HEK293 (cell line): ENCODE data around the gene SLC26A8.

Experiments
- CTCF ChIA-PET: fragments of 350-600 bp; formaldehyde crosslinking; extraction: SDS; loops from one replicate; lab custom pipeline; 2021; ENCODE audit warnings: antibody characterized with exemption; lab: Yijun Ruan, JAX
- POLR2A ChIA-PET: fragments of 300-600 bp; formaldehyde crosslinking; extraction: SDS; loops from one replicate; lab custom pipeline; 2020; ENCODE audit warnings: antibody characterized with exemption, inconsistent platforms; lab: Yijun Ruan, JAX
- H3K27ac ChIP-seq: fragments of 200-500 bp; sonication (Bioruptor generic); 2 replicates; pipeline ENCODE4 v1.5.1; 2014; ENCODE audit warnings: low read depth, low read length, control low read depth, inconsistent platforms; ENCODE audit errors: extremely low read depth
- H3K36me3 ChIP-seq, 2 experiments: fragments of 200-500 bp in 1 of 2; sonication (Bioruptor generic) in 1 of 2; 1 replicate in 1 of 2; 2 replicates in 1 of 2; pipeline ENCODE4 v1.5.1; 2014 to 2017; ENCODE audit warnings: inconsistent platforms in 2 of 2, low read length in 2 of 2; ENCODE audit not compliant: control insufficient read depth in 2 of 2, insufficient read depth in 1 of 2
- H3K4me1 ChIP-seq: fragments of 200-500 bp; sonication (Bioruptor generic); 2 replicates; pipeline ENCODE4 v1.5.1; 2014; ENCODE audit warnings: mild to moderate bottlenecking, low read length, inconsistent platforms; ENCODE audit not compliant: control insufficient read depth, insufficient read depth
- H3K4me3 ChIP-seq: 2 replicates; pipeline ENCODE4 v1.5.1; 2011; ENCODE audit warnings: low read depth, mild to moderate bottlenecking, control low read depth, low read length, moderate library complexity
- H3K9me3 ChIP-seq: fragments of 200-500 bp; sonication (Bioruptor generic); 2 replicates; pipeline ENCODE4 v1.5.1; 2014; ENCODE audit warnings: low read depth, low read length, inconsistent platforms; ENCODE audit not compliant: control insufficient read depth, insufficient read depth
- BCL11B ChIP-seq: fragments of 450-650 bp; formaldehyde crosslinking; IDR thresholded peaks from 2 replicates; pipeline ENCODE4 v1.5.1; 2016; ENCODE audit warnings: low read depth, missing biosample characterization, missing genetic modification characterization
- KLF16 ChIP-seq: fragments of 450-650 bp; formaldehyde crosslinking; IDR thresholded peaks from 2 replicates; pipeline ENCODE4 v1.5.1; 2017; ENCODE audit warnings: missing biosample characterization, missing genetic modification characterization
- MYNN ChIP-seq: fragments of 450-650 bp; formaldehyde crosslinking; IDR thresholded peaks from 2 replicates; pipeline ENCODE4 v1.5.1; 2016; ENCODE audit warnings: missing biosample characterization, missing genetic modification characterization, borderline replicate concordance
- OSR2 ChIP-seq: fragments of 450-650 bp; formaldehyde crosslinking; IDR thresholded peaks from 2 replicates; pipeline ENCODE4 v1.5.1; 2016; ENCODE audit warnings: missing biosample characterization, missing genetic modification characterization
- SP2 ChIP-seq: fragments of 450-650 bp; formaldehyde crosslinking; IDR thresholded peaks from 2 replicates; pipeline ENCODE4 v1.5.1; 2016; ENCODE audit warnings: missing biosample characterization, missing genetic modification characterization
- ZBTB21 ChIP-seq: fragments of 450-650 bp; formaldehyde crosslinking; IDR thresholded peaks from 2 replicates; pipeline ENCODE4 v1.5.1; 2017; ENCODE audit warnings: missing biosample characterization, missing genetic modification characterization
- ZFHX2 ChIP-seq: fragments of 450-650 bp; formaldehyde crosslinking; conservative IDR thresholded peaks from 2 replicates; pipeline ENCODE4 v1.5.1; 2016; ENCODE audit warnings: missing biosample characterization, missing genetic modification characterization
- ZNF132 ChIP-seq: fragments of 450-650 bp; formaldehyde crosslinking; IDR thresholded peaks from 2 replicates; pipeline ENCODE4 v1.5.1; 2017; ENCODE audit warnings: missing biosample characterization, missing genetic modification characterization, borderline replicate concordance
- ZNF133 ChIP-seq: fragments of 450-650 bp; formaldehyde crosslinking; IDR thresholded peaks from 2 replicates; pipeline ENCODE4 v1.5.1; 2016; ENCODE audit warnings: missing biosample characterization, missing genetic modification characterization
- ZNF138 ChIP-seq: fragments of 450-650 bp; formaldehyde crosslinking; IDR thresholded peaks from 2 replicates; pipeline ENCODE4 v1.5.1; 2016; ENCODE audit warnings: missing biosample characterization, missing genetic modification characterization, borderline replicate concordance
- ZNF184 ChIP-seq: fragments of 450-650 bp; IDR thresholded peaks from 2 replicates; pipeline ENCODE4 v1.5.1; 2018; ENCODE audit warnings: missing biosample characterization, mild to moderate bottlenecking, missing genetic modification characterization
- ZNF335 ChIP-seq: fragments of 450-650 bp; formaldehyde crosslinking; conservative IDR thresholded peaks from 2 replicates; pipeline ENCODE4 v1.5.1; 2016; ENCODE audit warnings: missing biosample characterization, missing genetic modification characterization
- ZNF514 ChIP-seq: fragments of 450-650 bp; formaldehyde crosslinking; IDR thresholded peaks from 2 replicates; pipeline ENCODE4 v1.5.1; 2016; ENCODE audit warnings: missing biosample characterization, missing genetic modification characterization
- ZNF600 ChIP-seq: fragments of 450-650 bp; formaldehyde crosslinking; IDR thresholded peaks from 2 replicates; pipeline ENCODE4 v1.5.1; 2016; ENCODE audit warnings: missing biosample characterization, missing genetic modification characterization
- ZNF621 ChIP-seq: fragments of 450-650 bp; formaldehyde crosslinking; IDR thresholded peaks from 2 replicates; pipeline ENCODE4 v1.5.1; 2017; ENCODE audit warnings: missing biosample characterization, missing genetic modification characterization
- ZNF654 ChIP-seq: fragments of 450-650 bp; formaldehyde crosslinking; IDR thresholded peaks from 2 replicates; pipeline ENCODE4 v1.5.1; 2016; ENCODE audit warnings: low read depth, missing biosample characterization, missing genetic modification characterization
- ZNF791 ChIP-seq: fragments of 450-650 bp; formaldehyde crosslinking; IDR thresholded peaks from 2 replicates; pipeline ENCODE4 v1.5.1; 2016; ENCODE audit warnings: missing biosample characterization, missing genetic modification characterization
- ZNF792 ChIP-seq: fragments of 450-650 bp; formaldehyde crosslinking; IDR thresholded peaks from 2 replicates; pipeline ENCODE4 v1.5.1; 2016; ENCODE audit warnings: missing biosample characterization, missing genetic modification characterization
- ZNF837 ChIP-seq: fragments of 450-650 bp; formaldehyde crosslinking; IDR thresholded peaks from 2 replicates; pipeline ENCODE4 v1.5.1; 2016; ENCODE audit warnings: missing biosample characterization, missing genetic modification characterization
- ZNF843 ChIP-seq: fragments of 450-650 bp; formaldehyde crosslinking; IDR thresholded peaks from 2 replicates; pipeline ENCODE4 v1.5.1; 2016; ENCODE audit warnings: missing biosample characterization, missing genetic modification characterization
- TF ChIP-seq, protein P1 (sequence below): fragments of 450-650 bp; formaldehyde crosslinking; IDR thresholded peaks from 2 replicates; pipeline ENCODE4 v1.5.1; 2016; ENCODE audit warnings: missing biosample characterization, missing genetic modification characterization
- TF ChIP-seq, protein P2 (sequence below): fragments of 450-650 bp; formaldehyde crosslinking; IDR thresholded peaks from 2 replicates; pipeline ENCODE4 v1.5.1; 2017; ENCODE audit warnings: missing biosample characterization, missing genetic modification characterization
- TF ChIP-seq, protein P3 (sequence below): fragments of 450-650 bp; formaldehyde crosslinking; IDR thresholded peaks from 2 replicates; pipeline ENCODE4 v1.5.1; 2016; ENCODE audit warnings: missing biosample characterization, missing genetic modification characterization, borderline replicate concordance
- TF ChIP-seq, protein P4 (sequence below): fragments of 450-650 bp; formaldehyde crosslinking; IDR thresholded peaks from 2 replicates; pipeline ENCODE4 v1.5.1; 2016; ENCODE audit warnings: missing biosample characterization, missing genetic modification characterization
- TF ChIP-seq, protein P5 (sequence below): fragments of 450-650 bp; formaldehyde crosslinking; IDR thresholded peaks from 2 replicates; pipeline ENCODE4 v1.5.1; 2016; ENCODE audit warnings: missing biosample characterization, missing genetic modification characterization
- TF ChIP-seq, protein P6 (sequence below): fragments of 450-650 bp; formaldehyde crosslinking; IDR thresholded peaks from 2 replicates; pipeline ENCODE4 v1.5.1; 2016; ENCODE audit warnings: missing biosample characterization, missing genetic modification characterization

The SLC26A8 gene

DNA sequence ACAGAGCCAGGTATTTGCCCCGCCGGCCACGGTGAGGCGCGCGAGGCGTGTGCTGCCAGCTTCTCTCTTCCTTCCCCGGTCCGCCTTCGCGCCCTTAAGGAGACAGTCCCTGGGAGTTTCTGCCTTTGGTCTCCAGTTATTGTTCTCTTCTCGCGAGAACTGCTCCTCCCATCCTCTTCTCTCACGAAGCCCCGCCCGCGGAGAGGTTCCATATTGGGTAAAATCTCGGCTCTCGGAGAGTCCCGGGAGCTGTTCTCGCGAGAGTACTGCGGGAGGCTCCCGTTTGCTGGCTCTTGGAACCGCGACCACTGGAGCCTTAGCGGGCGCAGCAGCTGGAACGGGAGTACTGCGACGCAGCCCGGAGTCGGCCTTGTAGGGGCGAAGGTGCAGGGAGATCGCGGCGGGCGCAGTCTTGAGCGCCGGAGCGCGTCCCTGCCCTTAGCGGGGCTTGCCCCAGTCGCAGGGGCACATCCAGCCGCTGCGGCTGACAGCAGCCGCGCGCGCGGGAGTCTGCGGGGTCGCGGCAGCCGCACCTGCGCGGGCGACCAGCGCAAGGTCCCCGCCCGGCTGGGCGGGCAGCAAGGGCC, 3.2 kb upstream of the SLC26A8 start, which contains the start of gene MAPK14 (continued):
- TF ChIP-seq ZNF843 (tag by site-specific recombination) (no peak; the same call in 1 of the 2 replicates), ZNF514 (tag by site-specific recombination) (no peak), ZNF837 (no peak), ZNF184 (no peak), BCL11B (no peak), KLF16 (tag by site-specific recombination) (peak; percentile 93), ZNF600 (tag by site-specific recombination) (peak; percentile 97), ZNF621 (tag by site-specific recombination) (no peak)
- TF ChIP-seq, protein P1, sequence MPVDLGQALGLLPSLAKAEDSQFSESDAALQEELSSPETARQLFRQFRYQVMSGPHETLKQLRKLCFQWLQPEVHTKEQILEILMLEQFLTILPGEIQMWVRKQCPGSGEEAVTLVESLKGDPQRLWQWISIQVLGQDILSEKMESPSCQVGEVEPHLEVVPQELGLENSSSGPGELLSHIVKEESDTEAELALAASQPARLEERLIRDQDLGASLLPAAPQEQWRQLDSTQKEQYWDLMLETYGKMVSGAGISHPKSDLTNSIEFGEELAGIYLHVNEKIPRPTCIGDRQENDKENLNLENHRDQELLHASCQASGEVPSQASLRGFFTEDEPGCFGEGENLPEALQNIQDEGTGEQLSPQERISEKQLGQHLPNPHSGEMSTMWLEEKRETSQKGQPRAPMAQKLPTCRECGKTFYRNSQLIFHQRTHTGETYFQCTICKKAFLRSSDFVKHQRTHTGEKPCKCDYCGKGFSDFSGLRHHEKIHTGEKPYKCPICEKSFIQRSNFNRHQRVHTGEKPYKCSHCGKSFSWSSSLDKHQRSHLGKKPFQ: no peak
- TF ChIP-seq, protein P2, sequence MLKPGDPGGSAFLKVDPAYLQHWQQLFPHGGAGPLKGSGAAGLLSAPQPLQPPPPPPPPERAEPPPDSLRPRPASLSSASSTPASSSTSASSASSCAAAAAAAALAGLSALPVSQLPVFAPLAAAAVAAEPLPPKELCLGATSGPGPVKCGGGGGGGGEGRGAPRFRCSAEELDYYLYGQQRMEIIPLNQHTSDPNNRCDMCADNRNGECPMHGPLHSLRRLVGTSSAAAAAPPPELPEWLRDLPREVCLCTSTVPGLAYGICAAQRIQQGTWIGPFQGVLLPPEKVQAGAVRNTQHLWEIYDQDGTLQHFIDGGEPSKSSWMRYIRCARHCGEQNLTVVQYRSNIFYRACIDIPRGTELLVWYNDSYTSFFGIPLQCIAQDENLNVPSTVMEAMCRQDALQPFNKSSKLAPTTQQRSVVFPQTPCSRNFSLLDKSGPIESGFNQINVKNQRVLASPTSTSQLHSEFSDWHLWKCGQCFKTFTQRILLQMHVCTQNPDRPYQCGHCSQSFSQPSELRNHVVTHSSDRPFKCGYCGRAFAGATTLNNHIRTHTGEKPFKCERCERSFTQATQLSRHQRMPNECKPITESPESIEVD (tag by site-specific recombination): no peak

DNA sequence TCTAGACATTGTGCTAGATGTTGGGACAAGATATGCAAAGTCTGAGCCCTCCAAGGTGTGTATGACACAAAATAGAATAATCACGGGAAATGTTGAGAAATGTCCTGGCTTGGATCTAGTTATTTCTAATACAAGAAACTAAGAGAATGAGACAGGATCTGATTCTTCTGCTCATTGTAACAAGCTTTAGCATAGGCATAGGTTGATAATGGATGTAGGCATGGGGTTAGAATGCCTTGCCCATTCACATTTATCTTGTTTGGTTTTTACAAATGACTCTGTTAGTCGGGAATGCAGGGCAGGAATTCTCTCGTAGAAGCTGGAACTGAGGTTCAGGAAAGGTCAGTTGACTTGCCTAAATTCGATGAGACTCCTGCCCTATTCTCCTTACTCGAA, 1.5 kb upstream of the SLC26A8 start:
- POLR2A ChIA-PET: no interaction called here
- CTCF ChIA-PET: interaction anchor here (0.7 to 7.0 kb wide), 15 partner anchors 8 to 1187 kb away, joined by 3 to 232 read pairs (median 6); no protein-coding TSS in a partner anchor
- TF ChIP-seq, protein P3, sequence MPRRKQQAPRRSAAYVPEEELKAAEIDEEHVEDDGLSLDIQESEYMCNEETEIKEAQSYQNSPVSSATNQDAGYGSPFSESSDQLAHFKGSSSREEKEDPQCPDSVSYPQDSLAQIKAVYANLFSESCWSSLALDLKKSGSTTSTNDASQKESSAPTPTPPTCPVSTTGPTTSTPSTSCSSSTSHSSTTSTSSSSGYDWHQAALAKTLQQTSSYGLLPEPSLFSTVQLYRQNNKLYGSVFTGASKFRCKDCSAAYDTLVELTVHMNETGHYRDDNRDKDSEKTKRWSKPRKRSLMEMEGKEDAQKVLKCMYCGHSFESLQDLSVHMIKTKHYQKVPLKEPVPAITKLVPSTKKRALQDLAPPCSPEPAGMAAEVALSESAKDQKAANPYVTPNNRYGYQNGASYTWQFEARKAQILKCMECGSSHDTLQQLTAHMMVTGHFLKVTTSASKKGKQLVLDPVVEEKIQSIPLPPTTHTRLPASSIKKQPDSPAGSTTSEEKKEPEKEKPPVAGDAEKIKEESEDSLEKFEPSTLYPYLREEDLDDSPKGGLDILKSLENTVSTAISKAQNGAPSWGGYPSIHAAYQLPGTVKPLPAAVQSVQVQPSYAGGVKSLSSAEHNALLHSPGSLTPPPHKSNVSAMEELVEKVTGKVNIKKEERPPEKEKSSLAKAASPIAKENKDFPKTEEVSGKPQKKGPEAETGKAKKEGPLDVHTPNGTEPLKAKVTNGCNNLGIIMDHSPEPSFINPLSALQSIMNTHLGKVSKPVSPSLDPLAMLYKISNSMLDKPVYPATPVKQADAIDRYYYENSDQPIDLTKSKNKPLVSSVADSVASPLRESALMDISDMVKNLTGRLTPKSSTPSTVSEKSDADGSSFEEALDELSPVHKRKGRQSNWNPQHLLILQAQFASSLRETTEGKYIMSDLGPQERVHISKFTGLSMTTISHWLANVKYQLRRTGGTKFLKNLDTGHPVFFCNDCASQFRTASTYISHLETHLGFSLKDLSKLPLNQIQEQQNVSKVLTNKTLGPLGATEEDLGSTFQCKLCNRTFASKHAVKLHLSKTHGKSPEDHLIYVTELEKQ (tag by site-specific recombination): no peak
- TF ChIP-seq ZBTB21 (tag by site-specific recombination) (no peak), SP2 (tag by site-specific recombination) (no peak), ZNF133 (tag by site-specific recombination) (no peak), ZFHX2 (tag by site-specific recombination) (no peak), ZNF132 (tag by site-specific recombination) (no peak), MYNN (tag by site-specific recombination) (no peak), ZNF792 (tag by site-specific recombination) (no peak), ZNF791 (no peak), OSR2 (tag by site-specific recombination) (no peak), ZNF335 (tag by site-specific recombination) (no peak), ZNF654 (tag by site-specific recombination) (no peak), ZNF138 (tag by site-specific recombination) (no peak)
- TF ChIP-seq, protein P4, sequence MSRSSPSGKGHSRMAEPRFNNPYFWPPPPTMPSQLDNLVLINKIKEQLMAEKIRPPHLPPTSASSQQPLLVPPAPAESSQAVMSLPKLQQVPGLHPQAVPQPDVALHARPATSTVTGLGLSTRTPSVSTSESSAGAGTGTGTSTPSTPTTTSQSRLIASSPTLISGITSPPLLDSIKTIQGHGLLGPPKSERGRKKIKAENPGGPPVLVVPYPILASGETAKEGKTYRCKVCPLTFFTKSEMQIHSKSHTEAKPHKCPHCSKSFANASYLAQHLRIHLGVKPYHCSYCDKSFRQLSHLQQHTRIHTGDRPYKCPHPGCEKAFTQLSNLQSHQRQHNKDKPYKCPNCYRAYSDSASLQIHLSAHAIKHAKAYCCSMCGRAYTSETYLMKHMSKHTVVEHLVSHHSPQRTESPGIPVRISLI (tag by site-specific recombination): no peak
- TF ChIP-seq, protein P5, sequence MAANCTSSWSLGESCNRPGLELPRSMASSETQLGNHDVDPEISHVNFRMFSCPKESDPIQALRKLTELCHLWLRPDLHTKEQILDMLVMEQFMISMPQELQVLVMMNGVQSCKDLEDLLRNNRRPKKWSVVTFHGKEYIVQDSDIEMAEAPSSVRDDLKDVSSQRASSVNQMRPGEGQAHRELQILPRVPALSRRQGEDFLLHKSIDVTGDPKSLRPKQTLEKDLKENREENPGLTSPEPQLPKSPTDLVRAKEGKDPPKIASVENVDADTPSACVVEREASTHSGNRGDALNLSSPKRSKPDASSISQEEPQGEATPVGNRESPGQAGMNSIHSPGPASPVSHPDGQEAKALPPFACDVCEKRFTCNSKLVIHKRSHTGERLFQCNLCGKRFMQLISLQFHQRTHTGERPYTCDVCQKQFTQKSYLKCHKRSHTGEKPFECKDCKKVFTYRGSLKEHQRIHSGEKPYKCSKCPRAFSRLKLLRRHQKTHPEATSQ (tag by site-specific recombination): no peak
- TF ChIP-seq, protein P6, sequence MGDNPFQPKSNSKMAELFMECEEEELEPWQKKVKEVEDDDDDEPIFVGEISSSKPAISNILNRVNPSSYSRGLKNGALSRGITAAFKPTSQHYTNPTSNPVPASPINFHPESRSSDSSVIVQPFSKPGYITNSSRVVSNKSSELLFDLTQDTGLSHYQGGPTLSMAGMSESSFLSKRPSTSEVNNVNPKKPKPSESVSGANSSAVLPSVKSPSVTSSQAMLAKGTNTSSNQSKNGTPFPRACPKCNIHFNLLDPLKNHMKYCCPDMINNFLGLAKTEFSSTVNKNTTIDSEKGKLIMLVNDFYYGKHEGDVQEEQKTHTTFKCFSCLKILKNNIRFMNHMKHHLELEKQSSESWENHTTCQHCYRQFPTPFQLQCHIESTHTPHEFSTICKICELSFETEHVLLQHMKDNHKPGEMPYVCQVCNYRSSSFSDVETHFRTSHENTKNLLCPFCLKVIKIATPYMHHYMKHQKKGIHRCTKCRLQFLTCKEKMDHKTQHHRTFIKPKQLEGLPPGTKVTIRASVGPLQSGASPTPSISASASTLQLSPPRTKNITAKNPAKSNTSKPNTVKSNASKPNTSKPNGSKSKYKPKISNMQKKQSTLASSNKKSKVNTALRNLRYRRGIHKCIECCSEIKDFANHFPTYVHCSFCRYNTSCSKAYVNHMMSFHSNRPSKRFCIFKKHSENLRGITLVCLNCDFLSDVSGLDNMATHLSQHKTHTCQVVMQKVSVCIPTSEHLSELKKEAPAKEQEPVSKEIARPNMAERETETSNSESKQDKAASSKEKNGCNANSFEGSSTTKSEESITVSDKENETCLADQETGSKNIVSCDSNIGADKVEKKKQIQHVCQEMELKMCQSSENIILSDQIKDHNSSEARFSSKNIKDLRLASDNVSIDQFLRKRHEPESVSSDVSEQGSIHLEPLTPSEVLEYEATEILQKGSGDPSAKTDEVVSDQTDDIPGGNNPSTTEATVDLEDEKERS (tag by site-specific recombination): no peak

More for the DNA sequence above, 1.5 kb upstream of the SLC26A8 start:
- Histone ChIP-seq H3K9me3 (no peaks in the 10 kb centered on the region), H3K27ac (no peak overlapping the region), H3K36me3 (no peaks in the 10 kb centered on the region), H3K4me3 (no peak overlapping the region), H3K4me1 (no peaks in the 10 kb centered on the region)
